ENCODE measurements around the gene HAUS8.

The HAUS8 gene

GRCh38 chr19:17011485-17011884 is 63.8 kb downstream of the HAUS8 start:
- no peak overlapping the region for H3K4me3 ChIP-seq (ENCODE audit: low read depth, low read length)

GRCh38 chr19:17006579-17006978 is 68.7 kb downstream of the HAUS8 start:
- no peak for TF ChIP-seq CTCF (IDR thresholded peaks at IDR 0.05; ENCODE audit: borderline replicate concordance, insufficient read depth, low read depth, low read length)
- H3K4me3 ChIP-seq (ENCODE audit: low read depth, low read length): no peak overlapping the region

More at GRCh38 chr19:17011485-17011884, 63.8 kb downstream of the HAUS8 start:
- no peak for TF ChIP-seq CTCF (IDR thresholded peaks at IDR 0.05; ENCODE audit: borderline replicate concordance, insufficient read depth, low read depth, low read length)

- H3K4me3 ChIP-seq (ENCODE audit: low read depth, low read length): no peak overlapping the region
- 0 out of 2 replicates have a peak, but pooled peaks have one; percentile 28 for TF ChIP-seq CTCF (IDR thresholded peaks at IDR 0.05; ENCODE audit: borderline replicate concordance, insufficient read depth, low read depth, low read length)
Observed at GRCh38 chr19:17005000-17005399, 70.3 kb downstream of the HAUS8 start.

GRCh38 chr19:17004386-17004785 is 70.9 kb downstream of the HAUS8 start:
- H3K4me3 ChIP-seq (ENCODE audit: low read depth, low read length): no peak overlapping the region
- TF ChIP-seq CTCF (IDR thresholded peaks at IDR 0.05; ENCODE audit: borderline replicate concordance, insufficient read depth, low read depth, low read length): no peak

GRCh38 chr19:17002455-17002854 is 72.8 kb downstream of the HAUS8 start:
- H3K4me3 ChIP-seq (ENCODE audit: low read depth, low read length): no peak overlapping the region
- no peak for TF ChIP-seq CTCF (IDR thresholded peaks at IDR 0.05; ENCODE audit: borderline replicate concordance, insufficient read depth, low read depth, low read length)

- no peak for TF ChIP-seq CTCF (IDR thresholded peaks at IDR 0.05; ENCODE audit: borderline replicate concordance, insufficient read depth, low read depth, low read length)
- no peak overlapping the region for H3K4me3 ChIP-seq (ENCODE audit: low read depth, low read length)
Observed at GRCh38 chr19:17001603-17002183, 73.6 kb downstream of the HAUS8 start.

All from GM12875 (cell line).